ENCODE results near the gene ALPI. TPM values are rescaled to one million over a fixed set of nuclear protein-coding genes. Genes with fewer than 3 reads are reported as not detected.

The ALPI gene
- total and polyA plus RNA-seq, 2 donors (not counting 3 experiments of a cell fraction or from before 2014, with no cell fraction given), result not detected

GRCh38 chr2:232501794-232502390, 45.9 kb downstream of the ALPI start:
- H3K9me1 ChIP-seq (replicated peaks; ENCODE audit: control insufficient read depth, extremely low read depth, insufficient read depth, low read length), result no peaks in the 10 kb centered on the region
- no peaks in the 10 kb centered on the region for H3K9me3 ChIP-seq (replicated peaks; ENCODE audit: control insufficient read depth, insufficient read depth, low read length)
- no TSS peak for BruUV-seq (replicated peaks)
- TF ChIP-seq, protein P1, sequence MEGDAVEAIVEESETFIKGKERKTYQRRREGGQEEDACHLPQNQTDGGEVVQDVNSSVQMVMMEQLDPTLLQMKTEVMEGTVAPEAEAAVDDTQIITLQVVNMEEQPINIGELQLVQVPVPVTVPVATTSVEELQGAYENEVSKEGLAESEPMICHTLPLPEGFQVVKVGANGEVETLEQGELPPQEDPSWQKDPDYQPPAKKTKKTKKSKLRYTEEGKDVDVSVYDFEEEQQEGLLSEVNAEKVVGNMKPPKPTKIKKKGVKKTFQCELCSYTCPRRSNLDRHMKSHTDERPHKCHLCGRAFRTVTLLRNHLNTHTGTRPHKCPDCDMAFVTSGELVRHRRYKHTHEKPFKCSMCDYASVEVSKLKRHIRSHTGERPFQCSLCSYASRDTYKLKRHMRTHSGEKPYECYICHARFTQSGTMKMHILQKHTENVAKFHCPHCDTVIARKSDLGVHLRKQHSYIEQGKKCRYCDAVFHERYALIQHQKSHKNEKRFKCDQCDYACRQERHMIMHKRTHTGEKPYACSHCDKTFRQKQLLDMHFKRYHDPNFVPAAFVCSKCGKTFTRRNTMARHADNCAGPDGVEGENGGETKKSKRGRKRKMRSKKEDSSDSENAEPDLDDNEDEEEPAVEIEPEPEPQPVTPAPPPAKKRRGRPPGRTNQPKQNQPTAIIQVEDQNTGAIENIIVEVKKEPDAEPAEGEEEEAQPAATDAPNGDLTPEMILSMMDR (IDR thresholded peaks at IDR 0.05; ENCODE audit: extremely low read depth in 1 of 2, insufficient read depth in 1 of 2, low read depth in 1 of 2, low read length in 2 of 2), result no peak
- TF ChIP-seq GATA2 (IDR thresholded peaks at IDR 0.05; ENCODE audit: insufficient read depth, insufficient read length, low read depth, low read length), result no peak
- TF ChIP-seq MYC (IDR thresholded peaks at IDR 0.05; ENCODE audit: low read depth, low read length), result no peak
- TF ChIP-seq EZH2 (IDR thresholded peaks at IDR 0.05; ENCODE audit: borderline replicate concordance, low read depth, low read length, severe bottlenecking), result no peak
- TF ChIP-seq POLR2AphosphoS5 (IDR thresholded peaks at IDR 0.05; ENCODE audit: insufficient read depth, low read depth, low read length), result no peak
- no peak for TF ChIP-seq MAX (IDR thresholded peaks at IDR 0.05; ENCODE audit: insufficient read depth, insufficient read length)
- TF ChIP-seq POLR2A (IDR thresholded peaks at IDR 0.05; ENCODE audit: low read depth, low read length), result no peak
- no peak for TF ChIP-seq FOS (IDR thresholded peaks at IDR 0.05; ENCODE audit: borderline replicate concordance, insufficient read depth, low read length)
- TF ChIP-seq JUN (IDR thresholded peaks at IDR 0.05; ENCODE audit: borderline replicate concordance, insufficient read depth, insufficient read length, low read depth), result no peak
- no peaks in the 10 kb centered on the region for H4K20me1 ChIP-seq (replicated peaks; ENCODE audit: control insufficient read depth, extremely low read depth, insufficient read depth, low read length)
- intact Hi-C loops (cut with micrococcal nuclease) (no loop called here), dilution Hi-C loops (cut with MboI; ENCODE audit: extremely low pct_ligation_motif_present, low sequenced_read_pairs) (no loop called here)
- H3K4me3 ChIP-seq (replicated peaks in 1 of 3; ENCODE audit: insufficient read depth in 1 of 3, low read depth in 1 of 3, low read length in 3 of 3), result no peak overlapping the region
- no peaks in the 10 kb centered on the region for H3K4me1 ChIP-seq (ENCODE audit: control insufficient read depth, extremely low read depth, insufficient read depth, low read length)
- ChIA-PET CTCF (interaction anchor here (1.1 kb wide), 1 partner anchor 601 kb away, joined by 4 read pairs; no protein-coding TSS in a partner anchor), POLR2A (no interaction called here)
- no peak overlapping the region for H2AFZ ChIP-seq (ENCODE audit: low read depth, low read length)
- DNase-seq (ENCODE audit: low read depth, low spot score) (no peak), FAIRE-seq (no peak)
- H3K27me3 ChIP-seq (ENCODE audit: control insufficient read depth in 2 of 2, insufficient read depth in 2 of 2, low read length in 2 of 2), result peaks cover 33 to 35% of the 10 kb centered on the region in 2 experiments
- no peak overlapping the region for H3K27ac ChIP-seq (ENCODE audit: insufficient read depth, low read depth, low read length)
- no peak overlapping the region for H3K9ac ChIP-seq (replicated peaks; ENCODE audit: extremely low read depth, insufficient read depth, low read length)
- no peaks in the 10 kb centered on the region for H3K79me2 ChIP-seq (ENCODE audit: control insufficient read depth, insufficient read depth, low read length)
- H3K36me3 ChIP-seq (ENCODE audit: control insufficient read depth in 2 of 2, extremely low read depth in 1 of 2, insufficient read depth in 2 of 2, low read length in 2 of 2), result no peaks in the 10 kb centered on the region
- H3K4me2 ChIP-seq (ENCODE audit: insufficient read depth, low read length), result no peak overlapping the region

Data from endothelial cell of umbilical vein (primary cell).